VCaP (cell line): ENCODE measurements around the gene CLCN2.

Experiments
- H3K27ac ChIP-seq: fragments of 450-650 bp; 2 replicates; pipeline ENCODE4 v1.5.1; 2017
- TF ChIP-seq, protein P1 (sequence below): fragments of 450-650 bp; conservative IDR thresholded peaks from 2 replicates; pipeline ENCODE4 v1.5.1; 2017; ENCODE audit warnings: mild to moderate bottlenecking, moderate library complexity

The CLCN2 gene

DNA sequence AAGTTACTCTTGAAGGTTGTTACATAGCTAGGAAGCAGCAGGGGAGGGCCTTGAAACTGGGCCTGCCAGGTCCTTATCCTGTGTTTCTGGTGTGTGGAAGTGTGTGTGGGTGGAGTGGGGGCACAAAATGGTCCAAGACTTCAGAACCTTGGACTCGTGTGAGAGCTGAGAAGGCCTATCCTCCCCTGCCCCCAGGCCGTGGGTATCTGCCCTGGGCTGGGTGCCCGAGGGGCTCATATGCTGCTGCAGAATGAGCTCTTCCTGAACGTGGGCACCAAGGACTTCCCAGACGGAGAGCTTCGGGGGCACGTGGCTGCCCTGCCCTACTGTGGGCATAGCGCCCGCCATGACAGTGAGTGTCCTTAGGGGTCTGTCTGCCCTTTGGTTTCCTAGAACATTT, 22.9 kb upstream of the CLCN2 start:
- no peak overlapping the region for H3K27ac ChIP-seq
- TF ChIP-seq, protein P1, sequence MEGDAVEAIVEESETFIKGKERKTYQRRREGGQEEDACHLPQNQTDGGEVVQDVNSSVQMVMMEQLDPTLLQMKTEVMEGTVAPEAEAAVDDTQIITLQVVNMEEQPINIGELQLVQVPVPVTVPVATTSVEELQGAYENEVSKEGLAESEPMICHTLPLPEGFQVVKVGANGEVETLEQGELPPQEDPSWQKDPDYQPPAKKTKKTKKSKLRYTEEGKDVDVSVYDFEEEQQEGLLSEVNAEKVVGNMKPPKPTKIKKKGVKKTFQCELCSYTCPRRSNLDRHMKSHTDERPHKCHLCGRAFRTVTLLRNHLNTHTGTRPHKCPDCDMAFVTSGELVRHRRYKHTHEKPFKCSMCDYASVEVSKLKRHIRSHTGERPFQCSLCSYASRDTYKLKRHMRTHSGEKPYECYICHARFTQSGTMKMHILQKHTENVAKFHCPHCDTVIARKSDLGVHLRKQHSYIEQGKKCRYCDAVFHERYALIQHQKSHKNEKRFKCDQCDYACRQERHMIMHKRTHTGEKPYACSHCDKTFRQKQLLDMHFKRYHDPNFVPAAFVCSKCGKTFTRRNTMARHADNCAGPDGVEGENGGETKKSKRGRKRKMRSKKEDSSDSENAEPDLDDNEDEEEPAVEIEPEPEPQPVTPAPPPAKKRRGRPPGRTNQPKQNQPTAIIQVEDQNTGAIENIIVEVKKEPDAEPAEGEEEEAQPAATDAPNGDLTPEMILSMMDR = no peak

DNA sequence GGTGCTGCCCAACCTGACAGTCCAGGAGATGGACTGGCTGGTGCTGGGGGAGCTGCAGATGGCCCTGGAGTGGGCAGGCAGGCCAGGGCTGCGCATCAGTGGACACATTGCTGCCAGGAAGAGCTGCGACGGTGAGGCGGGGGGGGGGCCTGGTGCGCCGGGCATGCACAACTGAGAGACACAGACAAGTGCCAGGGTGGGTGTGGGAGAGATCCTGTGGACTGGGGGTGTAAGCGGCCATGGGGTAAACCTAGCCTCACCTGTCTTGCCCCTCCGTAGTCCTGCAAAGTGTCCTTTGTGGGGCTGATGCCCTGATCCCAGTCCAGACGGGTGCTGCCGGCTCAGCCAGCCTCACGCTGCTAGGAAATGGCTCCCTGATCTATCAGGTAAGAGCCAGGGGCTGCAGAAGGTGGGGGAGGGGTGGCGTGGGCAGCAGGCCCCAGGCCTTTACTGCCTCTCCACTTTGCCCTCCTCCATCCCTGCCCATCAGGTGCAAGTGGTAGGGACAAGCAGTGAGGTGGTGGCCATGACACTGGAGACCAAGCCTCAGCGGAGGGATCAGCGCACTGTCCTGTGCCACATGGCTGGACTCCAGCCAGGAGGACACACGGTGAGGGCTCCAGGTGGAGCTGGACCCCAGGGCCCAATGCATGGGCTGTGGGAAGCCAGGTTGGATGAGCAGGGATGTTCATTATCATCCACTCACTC, 21.8 kb upstream of the CLCN2 start:
- TF ChIP-seq, protein P1 = no peak
- H3K27ac ChIP-seq = no peak overlapping the region

DNA sequence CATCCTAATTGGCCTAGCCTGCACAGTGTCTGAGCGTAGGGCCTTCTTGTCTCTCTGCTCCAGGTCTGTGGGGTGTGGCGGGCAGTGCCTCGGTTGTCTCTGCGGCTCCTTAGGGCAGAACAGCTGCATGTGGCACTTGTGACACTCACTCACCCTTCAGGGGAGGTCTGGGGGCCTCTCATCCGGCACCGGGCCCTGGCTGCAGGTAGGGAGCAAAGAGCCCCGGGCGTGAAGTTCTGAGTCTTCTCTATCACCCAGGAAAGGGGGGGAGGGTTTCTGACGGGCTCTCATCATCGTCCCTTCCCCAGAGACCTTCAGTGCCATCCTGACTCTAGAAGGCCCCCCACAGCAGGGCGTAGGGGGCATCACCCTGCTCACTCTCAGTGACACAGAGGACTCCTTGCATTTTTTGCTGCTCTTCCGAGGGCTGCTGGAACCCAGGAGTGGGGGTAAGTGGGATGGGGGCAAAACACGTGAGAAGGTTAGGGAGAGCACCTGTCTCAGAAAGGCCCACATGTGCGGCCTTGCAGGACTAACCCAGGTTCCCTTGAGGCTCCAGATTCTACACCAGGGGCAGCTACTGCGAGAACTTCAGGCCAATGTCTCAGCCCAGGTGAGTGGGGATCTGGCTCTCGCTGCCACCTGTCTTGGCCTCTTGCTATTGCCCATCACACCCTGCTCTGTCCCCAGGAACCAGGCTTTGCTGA, 21.1 kb upstream of the CLCN2 start:
- no peak overlapping the region for H3K27ac ChIP-seq
- TF ChIP-seq, protein P1 = no peak

DNA sequence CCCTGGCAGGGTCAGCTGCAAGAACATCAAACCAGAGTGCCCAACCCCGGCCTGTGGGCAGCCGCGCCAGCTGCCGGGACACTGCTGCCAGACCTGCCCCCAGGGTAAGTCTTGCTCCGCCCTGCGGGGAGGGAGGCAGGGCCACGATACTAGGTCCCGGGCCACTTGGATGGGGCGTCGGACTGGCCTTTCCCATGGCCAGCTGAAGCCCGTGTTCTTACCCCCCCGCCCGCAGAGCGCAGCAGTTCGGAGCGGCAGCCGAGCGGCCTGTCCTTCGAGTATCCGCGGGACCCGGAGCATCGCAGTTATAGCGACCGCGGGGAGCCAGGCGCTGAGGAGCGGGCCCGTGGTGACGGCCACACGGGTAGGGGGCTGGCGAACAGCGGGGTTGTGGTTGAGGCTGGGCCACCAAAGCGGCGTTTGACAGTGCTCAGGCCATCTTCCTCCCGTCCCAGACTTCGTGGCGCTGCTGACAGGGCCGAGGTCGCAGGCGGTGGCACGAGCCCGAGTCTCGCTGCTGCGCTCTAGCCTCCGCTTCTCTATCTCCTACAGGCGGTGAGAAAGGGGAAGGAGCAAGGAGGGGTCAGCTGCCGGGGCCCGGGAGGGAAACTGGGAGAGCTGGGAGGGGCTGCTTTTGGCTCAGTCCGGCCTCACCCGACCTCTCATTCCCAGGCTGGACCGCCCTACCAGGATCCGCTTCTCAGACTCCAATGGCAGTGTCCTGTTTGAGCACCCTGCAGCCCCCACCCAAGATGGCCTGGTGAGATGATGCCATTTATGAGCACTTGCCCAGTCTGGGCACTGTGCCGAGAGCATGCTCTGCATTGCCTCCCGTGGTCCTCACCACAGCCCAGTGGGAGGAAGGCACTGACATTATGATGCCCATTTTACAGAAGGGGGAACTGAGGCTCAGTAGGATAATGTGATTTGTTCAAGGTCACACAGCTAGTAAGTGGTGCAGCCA, 20.1 kb upstream of the CLCN2 start:
- no peak overlapping the region for H3K27ac ChIP-seq
- TF ChIP-seq, protein P1 = no peak

DNA sequence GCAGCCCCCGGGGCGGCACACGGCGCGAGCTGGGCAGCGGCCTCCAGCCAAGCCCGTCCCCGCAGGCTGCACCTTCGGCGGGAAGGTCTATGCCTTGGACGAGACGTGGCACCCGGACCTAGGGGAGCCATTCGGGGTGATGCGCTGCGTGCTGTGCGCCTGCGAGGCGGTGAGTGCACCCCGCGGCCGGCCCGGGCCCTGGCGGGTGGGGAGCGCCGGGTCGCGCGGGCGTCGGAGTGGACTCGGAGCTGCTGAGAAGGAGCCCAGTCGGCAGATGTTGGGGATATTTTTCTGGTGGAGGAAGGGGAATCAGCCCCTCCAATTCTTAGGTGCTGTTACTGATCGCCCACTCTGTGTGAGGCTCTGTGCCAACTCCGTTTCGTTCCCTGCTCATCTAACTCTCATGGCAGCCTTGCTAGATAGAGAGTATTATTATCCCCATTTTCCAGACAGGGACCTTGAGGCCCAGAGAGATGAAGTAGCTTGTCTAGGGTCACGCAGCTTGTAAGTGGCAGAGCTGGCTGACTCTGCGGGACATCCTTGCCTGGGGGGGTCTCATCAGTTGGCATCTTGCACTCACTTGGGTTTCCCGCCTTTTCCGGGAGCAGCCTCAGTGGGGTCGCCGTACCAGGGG, 19.3 kb upstream of the CLCN2 start:
- TF ChIP-seq, protein P1 = no peak

DNA sequence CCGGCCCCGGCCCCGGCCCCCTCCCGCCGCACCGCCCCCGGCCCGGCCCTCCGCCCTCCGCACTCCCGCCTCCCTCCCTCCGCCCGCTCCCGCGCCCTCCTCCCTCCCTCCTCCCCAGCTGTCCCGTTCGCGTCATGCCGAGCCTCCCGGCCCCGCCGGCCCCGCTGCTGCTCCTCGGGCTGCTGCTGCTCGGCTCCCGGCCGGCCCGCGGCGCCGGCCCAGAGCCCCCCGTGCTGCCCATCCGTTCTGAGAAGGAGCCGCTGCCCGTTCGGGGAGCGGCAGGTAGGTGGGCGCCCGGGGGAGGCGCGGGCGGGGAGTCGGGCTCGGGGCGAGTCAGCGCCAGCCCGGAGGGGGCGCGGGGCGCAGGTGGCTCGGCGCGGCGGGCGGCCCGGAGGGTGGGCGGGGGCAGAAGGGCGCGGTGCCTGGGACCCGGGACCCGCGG, 18.8 kb upstream of the CLCN2 start:
- peak overlapping the region; percentile 30; the same call in 1 of the 2 replicates for H3K27ac ChIP-seq
- TF ChIP-seq, protein P1 = no peak

More for the DNA sequence above, 19.3 kb upstream of the CLCN2 start:
- H3K27ac ChIP-seq = peak overlapping the region; percentile 30; the same call in 1 of the 2 replicates
